ENCODE data around the gene TRAK2.
A peak's percentile ranks its signal among the peaks of the same experiment; 100 is the strongest.
"Not testable (repeated sequence)": the region's sequence is repeated elsewhere in the genome, so short reads cannot be mapped to it uniquely, and the experiment has no call there.

TRAK2 gene, protein sequence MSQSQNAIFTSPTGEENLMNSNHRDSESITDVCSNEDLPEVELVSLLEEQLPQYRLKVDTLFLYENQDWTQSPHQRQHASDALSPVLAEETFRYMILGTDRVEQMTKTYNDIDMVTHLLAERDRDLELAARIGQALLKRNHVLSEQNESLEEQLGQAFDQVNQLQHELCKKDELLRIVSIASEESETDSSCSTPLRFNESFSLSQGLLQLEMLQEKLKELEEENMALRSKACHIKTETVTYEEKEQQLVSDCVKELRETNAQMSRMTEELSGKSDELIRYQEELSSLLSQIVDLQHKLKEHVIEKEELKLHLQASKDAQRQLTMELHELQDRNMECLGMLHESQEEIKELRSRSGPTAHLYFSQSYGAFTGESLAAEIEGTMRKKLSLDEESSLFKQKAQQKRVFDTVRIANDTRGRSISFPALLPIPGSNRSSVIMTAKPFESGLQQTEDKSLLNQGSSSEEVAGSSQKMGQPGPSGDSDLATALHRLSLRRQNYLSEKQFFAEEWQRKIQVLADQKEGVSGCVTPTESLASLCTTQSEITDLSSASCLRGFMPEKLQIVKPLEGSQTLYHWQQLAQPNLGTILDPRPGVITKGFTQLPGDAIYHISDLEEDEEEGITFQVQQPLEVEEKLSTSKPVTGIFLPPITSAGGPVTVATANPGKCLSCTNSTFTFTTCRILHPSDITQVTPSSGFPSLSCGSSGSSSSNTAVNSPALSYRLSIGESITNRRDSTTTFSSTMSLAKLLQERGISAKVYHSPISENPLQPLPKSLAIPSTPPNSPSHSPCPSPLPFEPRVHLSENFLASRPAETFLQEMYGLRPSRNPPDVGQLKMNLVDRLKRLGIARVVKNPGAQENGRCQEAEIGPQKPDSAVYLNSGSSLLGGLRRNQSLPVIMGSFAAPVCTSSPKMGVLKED

DNA sequence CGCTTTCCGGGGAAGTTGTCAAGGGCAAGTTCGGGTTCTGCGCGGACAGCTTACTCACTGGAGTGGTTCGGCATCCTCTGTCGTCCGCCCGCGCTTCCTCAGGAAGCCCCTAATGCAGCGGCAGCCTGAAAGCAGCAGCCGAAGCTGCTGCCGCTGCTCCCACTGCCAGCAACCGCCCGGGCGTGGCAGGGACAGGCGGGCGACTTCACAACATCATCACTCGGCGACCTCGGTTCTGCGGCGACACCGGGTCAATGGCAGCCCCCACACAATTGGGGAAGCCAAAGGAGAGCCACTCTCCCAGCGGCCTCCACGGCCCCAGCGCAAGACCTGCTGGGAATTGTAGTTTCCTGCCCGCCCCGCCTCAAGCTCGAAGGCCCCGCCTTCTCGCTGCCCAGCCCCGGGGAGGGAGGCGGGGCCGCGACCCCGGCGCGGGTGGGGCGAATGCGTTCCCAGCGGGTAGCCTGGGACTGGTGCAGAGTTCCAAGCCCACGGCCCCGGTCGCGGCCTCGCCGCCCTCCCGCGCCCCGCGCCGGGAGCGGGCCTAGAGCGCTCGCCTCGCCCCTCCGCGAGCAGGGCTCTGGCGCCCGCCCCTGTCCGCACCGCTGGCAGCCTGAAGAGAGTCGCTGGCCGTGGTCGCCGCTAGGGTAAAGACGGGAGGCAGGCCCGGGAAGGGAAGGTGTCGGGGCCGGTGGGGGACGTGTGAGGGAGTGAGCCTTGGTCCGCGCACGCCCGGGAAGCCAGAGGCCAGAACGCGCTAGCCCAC is at the start of gene TRAK2, which contains the start of gene STRADB:
TRAK2 (minus strand) TSS at position 167 of the 766 bp plus-strand sequence. CDS start 30,951 bp downstream, outside the sequence.
STRADB (plus strand) TSS at position 449 of the 766 bp plus-strand sequence. CDS start 3,101 bp downstream, outside the sequence.
- DNase-seq, result peak; percentile 89

DNA sequence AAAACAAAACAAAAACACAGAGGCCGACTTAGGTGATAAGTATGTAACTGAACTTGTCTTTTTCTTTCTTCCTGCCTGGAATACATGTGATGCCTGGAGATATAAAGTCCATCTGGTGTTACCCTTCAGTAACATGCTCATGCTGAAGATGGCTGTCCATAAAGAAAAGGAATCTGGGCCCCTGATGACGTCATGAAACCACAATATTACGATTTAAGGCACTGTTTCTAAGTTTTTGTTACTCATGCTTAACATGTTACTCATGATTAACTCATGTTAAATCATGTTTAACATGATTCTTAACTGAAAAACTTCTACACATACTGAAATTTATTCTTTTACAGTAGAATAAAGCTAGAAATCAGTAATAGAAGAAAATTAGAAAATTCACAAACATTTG is 49.3 kb upstream of the TRAK2 start:
- no peak for DNase-seq

DNA sequence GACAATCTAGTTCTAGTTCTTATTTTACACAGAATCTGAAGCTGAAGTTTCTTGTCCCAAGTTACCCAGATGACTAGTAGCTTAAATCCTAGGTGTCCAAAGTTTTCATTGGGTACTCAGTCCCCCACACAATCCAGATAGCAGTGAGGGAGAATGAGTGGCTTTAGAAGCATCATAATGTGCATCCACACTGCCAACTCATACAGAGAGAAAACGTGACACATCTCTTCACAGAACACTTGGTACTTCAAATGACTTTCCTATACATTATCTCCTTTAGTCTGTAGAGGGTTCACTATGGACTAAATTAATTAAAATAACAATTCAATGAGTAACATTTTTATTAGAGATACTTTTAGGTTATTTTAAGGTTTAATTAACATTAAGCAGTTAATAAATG is 45.5 kb upstream of the TRAK2 start:
- DNase-seq, result no peak

DNA sequence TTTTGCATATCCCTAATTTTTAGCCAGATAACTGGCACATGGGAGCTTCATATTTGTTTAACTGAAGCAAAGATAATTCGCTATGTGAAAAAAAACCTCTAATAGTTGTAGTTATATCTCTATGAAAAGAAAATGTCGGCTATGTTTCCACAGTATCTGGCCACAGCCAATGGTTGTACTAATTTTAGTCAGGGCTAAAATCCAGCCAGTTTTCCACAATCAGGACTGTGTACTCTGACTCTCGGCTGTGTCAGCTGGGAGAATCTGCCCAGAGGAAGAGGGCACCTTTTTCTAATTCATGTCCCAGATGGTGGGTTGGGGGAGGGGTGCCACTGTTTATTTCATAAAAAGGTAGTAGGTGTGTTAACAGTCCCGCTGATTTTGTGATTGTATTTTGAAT is 39.0 kb upstream of the TRAK2 start:
- DNase-seq, result no peak

DNA sequence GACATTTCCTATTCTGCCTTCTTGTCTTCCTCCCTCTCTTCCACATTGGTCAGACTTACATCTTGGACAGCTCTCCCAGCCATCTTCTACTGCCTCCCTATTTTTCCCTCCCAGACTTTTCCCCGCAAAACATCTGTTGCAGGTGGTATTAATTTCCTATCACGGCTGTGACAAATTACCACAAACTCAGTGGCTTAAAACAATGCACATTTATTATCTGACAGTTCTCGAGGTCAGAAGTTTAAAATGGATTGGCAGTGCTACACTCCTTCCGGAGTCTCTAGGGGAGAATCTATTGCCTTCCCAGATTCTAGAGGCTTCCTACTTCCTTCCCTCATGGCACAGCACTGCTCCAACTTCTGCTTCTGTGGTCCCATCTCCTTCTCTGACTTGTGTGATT is 33.5 kb upstream of the TRAK2 start:
- no peak for DNase-seq

DNA sequence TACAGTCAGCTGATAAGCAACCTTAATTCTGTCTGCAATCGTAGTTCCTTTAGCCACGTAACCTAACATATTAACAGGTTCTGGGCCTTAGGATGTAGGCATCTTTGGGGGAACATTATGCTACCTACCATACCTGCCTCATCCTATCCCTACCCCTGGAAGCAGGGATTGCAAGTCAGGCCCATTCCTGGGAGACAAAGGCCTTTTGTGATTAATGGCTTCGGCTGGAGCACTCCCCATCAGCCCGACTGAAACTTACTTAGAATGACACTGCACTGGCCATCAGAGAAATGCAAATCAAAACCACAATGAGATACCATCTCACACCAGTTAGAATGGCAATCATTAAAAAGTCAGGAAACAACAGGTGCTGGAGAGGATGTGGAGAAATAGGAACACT is 32.5 kb upstream of the TRAK2 start:
- DNase-seq, result not testable (repeated sequence)

DNA sequence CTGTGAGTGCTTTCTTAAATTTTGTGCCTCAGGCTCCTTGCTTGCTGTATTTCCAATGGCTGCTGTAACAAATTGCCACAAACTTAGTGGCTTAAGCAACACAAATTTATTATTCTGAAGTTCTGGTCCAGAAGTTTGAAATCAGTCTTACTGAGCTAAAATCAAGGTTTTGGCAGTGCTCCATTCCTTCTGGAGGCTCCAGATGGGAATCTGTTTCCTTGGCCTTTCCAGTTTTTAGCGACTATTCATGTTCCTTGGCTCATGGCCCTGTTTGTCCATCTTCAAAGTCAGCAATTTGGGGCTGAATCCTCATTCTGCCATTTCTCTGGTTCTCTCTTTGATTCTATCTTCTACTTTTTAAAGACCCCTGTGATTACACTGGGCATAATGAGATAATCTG is 32.1 kb upstream of the TRAK2 start:
- no peak for DNase-seq

DNA sequence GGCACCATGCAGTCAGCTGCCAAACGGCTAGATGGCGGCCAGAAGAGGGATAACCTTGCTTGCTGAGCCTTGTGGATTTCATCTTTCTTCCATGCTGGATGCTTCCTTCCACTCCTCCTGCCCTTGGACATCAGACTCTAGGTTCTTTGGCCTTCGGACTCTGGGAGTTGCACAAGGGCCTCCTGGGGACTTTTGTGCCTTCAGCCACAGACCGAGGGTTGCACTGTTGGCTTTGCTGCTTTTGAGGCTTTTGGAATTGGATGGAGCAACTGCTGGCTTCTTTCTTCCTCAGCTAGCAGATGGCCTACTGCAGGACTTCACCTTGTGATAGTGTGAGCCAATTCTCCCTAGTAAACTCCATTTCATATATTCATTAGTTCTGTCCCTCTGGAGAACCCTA is 31.3 kb upstream of the TRAK2 start:
- no peak for DNase-seq

DNA sequence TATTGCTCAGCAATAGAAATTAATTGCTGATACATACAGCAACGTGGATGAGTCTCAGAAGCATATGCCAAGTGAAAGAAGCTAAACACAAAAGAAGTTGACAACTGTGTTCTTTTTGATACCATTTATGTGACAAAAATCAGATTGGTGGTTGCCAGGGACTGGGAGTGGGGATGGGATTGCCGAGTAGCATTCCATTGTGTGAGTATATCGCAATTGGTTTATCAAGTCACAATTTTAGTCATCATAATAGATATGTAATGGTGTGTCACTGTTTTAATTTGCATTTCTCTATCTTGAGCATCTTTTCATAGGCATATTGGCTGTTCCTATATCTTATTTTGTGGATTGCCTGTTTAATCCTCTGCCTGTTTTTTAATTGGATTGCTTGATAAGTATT is 21.2 kb upstream of the TRAK2 start:
- DNase-seq, result no peak

DNA sequence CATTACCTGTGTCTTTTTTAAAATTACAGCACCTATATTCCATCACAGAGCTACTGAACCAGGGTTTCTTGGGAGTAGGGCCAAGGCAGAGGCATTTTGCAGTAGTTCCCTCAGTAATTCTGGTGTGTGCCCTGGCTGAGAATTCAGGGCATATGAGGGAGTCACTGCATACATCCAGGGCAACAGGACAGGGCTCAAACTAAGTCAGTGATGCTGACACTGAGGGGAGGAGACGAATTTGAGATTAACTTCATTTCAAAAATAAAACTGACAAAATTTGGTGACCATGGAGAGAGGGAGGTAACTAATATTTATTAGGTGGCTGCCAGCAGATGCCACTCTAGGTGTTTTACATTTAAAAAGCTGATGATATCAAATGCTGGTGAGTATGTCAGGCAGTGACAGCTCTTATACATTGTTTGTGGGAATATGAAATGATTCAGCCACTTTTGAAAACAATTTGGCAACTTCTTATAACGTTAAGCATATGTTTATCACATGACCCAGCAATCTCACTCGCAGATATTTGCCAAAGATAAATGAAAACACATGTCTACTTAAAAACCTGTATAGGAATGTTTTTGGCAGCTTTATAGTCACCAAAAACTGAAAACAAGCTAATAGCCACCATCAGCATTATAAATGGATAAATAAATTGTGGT is 20.6 kb upstream of the TRAK2 start:
- DNase-seq, result no peak

DNA sequence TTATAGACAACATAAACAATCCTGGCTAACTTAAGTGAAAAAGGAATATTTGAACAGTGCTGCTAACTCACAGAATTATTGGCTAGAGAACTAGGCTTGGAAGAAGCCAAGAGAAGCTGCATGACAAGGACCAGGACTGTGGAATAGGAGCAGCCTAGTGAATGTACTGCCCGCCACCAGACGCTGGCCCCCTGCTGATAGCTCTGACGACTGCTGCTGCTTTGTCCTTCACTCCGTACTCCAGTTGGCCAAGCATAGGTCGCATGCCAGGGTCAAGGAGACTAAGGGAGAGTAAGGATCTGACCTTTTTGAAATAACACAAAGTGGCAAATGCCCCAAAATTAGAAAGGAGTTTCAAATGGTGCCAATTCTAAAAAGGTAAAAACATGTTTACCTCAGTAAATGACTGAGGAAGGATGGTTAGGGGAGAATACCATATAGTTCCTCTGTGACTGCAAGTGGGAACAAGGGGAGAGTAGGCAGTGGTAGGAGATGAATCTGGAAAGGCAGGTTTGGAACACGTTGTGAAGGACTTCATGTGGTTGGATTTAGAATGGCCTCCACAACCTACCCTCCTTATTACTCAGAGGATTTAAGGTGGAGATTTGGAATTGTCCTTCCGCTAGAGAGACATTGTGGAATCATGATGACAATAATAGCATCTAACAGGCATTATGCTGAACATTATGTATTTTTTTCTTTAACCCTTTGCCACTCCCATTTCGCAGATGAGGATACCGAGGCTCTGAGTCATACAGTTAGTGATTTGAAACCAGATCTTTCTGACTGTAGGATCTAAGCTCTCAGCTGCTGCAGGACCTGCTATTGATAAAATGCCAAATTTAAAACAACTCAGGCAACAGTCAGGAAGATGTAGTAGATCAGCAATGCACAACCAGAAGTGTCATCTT is 19.8 kb upstream of the TRAK2 start:
- no peak for DNase-seq

DNA sequence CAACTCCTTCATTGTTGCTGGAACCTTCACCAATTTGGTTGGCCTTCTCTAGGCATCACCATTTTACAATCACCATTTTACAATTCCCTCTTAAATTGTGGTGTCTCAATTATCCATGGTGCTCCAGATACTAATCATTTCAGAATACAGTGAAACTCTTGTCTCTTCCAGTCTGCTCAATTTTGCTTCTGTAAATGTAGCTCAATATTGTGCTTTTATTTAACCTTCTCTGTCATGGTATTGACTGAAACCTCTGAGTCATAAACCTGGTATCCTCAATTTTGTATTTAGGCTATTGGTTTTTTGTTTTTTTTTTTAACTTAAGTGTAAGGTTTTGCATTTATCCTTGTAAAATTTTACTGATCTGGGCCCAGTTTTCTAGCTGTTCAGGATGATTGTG is 16.4 kb upstream of the TRAK2 start:
- DNase-seq, result no peak

DNA sequence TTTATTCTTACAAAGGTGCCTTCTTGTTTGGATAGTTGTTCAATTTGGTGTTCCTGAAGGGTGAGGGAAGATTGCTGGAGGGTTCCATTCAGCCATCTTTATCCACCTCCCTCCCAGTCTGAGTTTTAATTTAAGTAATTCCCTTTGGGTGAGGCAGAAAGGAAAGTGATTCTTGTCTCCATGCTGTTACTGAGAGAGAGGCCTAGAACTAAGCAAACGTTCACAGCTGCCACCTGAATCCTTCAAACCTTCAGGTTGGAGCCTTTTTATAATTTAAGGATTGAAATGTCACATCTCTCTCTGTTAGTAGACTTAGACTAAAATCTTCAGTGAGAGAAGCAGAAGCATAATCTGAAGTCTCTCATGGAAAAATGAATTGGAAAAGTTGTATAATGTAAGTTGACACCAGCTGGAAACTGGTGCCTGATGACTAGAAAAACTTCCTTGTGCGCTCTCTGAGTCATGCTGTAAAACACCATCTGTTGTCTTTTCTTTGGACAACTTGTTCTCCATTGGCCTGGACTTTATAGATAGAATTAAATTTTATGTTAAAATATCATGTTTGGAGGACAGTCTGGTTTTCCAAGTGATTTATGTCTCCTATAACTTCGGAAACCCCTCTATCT is 14.9 kb upstream of the TRAK2 start:
- no peak for DNase-seq

DNA sequence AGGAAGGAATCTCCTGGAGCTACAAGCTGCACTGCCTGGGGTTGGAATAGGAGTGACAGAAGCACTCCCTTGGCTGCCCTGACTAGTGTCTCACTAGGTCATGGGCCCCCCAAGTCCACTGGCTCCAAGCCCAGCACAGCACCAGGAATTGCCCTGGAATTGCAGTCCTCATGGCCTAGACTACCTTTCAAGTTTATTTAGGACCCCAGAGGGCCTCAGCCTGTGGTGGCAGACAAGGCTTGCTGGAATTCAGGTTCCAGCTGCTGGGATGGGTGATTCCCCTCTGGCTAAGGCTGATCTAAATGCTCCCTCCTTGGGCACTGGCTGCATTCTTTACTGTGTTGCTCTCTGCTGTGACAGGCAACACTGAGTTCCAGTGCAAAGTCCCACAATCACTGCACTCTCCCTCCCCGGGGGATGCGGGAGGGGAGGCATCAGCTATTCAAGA is 14.3 kb upstream of the TRAK2 start:
- no peak for DNase-seq

DNA sequence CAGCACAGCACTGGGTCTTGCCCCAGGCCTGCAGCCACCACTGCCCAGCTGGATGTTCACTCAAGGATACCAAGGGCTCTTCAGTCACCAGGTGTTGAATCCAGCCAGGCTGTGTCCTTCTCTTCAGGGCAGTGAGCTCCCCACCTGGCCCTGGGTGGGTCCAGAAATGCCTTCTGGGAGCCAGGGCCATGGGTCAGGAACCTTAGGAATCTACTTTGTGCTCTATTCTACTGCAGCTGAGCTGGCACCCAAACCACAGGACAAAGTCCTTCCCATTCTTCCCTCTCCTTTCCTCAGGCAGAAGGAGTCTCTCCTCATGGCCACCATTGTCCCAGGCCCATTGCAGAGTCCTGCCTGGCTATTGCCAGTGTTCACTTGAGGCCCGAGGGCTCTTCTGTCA is 13.3 kb upstream of the TRAK2 start:
- DNase-seq, result no peak

DNA sequence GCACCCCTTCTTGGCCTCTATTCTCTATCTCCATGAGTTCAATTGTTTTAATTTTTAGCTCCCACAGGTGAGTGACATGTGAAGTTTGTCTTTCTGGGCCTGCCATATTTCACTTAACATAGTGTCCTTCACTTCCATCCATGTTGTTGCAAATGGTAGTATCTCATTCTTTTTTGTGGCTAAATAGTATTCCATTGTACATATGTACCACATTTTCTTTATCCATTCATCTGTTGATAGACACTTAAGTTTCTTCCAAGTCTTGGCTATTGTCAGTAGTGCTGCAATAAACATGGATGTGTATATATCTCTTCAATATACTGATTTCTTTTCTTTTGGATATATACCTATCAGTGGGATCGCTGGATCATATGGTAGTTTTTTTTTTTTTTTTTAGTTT is 9.3 kb upstream of the TRAK2 start:
- no peak for DNase-seq

DNA sequence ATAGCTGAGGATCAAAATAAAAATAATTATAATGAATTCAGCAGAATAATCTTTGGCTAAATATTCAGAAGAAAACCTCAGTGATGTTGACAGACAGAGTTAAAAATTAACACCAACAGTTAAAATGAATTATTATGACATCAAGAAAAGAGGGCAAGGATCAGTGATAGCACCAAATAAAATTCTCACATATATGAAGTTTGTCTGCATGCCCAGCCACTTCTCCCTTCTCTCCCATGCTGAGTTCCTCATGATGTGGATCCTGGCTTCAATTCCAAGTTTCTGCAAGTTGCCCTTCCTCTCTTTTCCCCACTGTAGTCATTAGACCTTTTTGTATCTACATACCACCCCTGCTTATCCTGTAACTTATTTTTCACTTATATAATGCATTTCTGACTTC is 7.1 kb upstream of the TRAK2 start:
- no peak for DNase-seq

DNA sequence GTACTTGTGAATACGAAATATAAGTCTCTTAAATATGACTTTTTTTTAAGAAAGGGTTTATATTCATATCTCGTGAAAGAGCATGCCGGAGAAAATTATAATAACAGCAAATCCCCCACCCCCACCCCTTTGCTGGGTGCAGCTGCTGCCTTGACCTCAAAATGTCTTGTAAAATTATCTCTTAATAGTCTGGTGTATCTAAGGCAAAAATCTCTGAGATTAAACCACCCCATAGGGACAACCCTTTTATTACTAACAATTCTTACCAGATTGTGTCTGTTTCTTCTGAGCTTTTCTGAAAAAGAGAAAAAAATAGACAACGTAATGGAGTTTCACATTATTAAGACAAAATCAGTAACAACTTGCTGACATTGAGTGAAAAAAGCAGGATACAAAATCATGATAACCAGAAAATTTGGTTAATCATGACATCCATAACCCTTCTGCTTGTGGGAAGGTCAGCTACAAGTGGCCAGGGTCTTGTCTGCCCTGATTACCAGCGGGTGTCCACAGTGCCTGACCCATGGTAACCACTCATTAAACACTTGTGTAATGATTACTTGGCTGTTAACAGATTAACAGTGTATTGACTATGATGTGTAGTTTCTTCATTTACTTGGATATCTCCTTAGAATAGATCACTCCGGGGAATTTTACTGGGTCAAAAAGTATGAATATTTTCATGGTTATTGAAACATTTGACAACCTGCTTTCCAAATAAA is 1.8 kb upstream of the TRAK2 start:
- DNase-seq, result no peak

DNA sequence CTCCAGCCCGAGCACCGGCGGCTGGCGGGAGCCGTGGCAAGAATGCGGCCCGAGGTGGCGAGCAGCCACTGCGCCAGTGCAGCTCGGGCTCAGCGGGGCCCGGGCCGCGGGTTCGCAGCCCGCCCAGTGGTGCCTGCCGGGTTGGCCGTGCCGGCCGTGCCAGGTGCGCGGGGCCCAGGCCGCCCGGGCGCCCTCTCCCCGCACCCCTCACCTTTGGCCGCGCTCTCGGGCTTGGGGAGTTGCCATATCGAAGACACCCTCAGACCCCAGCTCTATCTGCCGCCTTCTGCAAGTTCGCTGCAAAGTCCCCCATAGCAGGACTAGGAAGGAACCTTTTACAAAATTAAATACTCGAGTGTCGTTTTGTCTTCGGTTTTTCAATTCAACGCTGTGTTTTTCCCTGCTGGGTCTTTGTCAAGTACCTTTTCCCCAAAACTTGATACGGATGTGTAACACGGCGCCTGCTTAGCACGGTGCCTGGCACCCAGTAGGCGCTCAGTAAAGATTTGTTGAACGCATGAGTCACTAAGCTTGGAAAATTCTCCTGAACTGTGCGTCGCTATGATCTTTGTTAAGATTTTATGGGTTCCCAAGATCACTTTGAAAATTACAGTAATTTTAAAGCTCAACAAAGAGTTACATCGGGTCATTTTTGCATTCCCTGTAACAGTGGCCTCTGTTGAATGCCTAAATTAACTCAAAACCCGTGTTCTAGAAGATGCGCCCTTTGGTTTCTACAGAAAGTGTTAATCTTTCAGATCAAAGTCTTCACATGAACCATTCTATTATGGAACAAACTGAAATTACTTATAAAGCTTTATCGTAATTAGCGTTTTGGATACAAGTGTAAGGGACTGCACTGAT is 1.0 kb upstream of the TRAK2 start:
- no peak for DNase-seq
